ENCODE measurements around the gene ABHD8. TPM values are rescaled to one million over a fixed set of nuclear protein-coding genes. Genes with fewer than 3 reads are reported as not detected.

ABHD8 gene
- total RNA-seq, 1 experiment from 2014 or later: 5.2 TPM

DNA sequence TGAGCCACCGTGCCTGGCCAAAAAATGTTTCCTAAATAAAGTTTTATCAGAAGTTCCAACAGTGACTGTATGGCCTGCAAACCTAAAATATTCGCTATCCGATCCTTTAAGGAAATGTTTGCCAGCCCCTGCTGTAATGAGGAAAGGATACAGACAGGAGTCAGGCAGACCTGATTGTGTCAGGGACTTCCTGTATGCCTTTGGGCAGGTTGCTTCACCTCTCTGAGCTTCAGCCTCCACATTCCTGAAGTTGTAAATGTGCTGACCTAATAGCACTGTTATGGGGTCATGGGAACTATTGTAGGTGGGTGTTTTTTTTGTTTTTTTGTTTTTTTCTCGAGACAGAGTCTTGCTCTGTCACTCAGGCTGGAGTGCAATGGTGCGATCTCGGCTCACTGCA, 6.2 kb downstream of the ABHD8 start:
- Histone ChIP-seq H3K4me1 (ENCODE audit: control insufficient read depth in 1 of 2, insufficient read depth in 2 of 2, low read length in 2 of 2) (peaks cover 16 to 28% of the 10 kb centered on the region in 2 experiments), H3K27ac (ENCODE audit: low read depth, low read length) (no peak overlapping the region), H3K9me2 (ENCODE audit: insufficient read depth) (no peaks in the 10 kb centered on the region), H3K36me3 (ENCODE audit: control insufficient read depth in 1 of 2, insufficient read depth in 2 of 2, low read length in 2 of 2) (peaks cover 0 to 10% of the 10 kb centered on the region in 2 experiments; a peak in 2 of 4 replicates), H2AFZ (ENCODE audit: low read depth, low read length, poor library complexity, severe bottlenecking) (no peak overlapping the region), H4K20me1 (ENCODE audit: insufficient read depth) (no peaks in the 10 kb centered on the region), H3K4me2 (ENCODE audit: low read length) (no peak overlapping the region), H3K4me3 (replicated peaks in 1 of 2; ENCODE audit: low read depth in 1 of 2, low read length in 2 of 2) (no peak overlapping the region), H3K9me3 (ENCODE audit: control insufficient read depth in 1 of 2, insufficient read depth in 1 of 2, low read depth in 1 of 2, low read length in 2 of 2) (no peaks in the 10 kb centered on the region; a peak in 1 of 4 replicates), H3K27me3 (ENCODE audit: insufficient read depth, low read length) (no peaks in the 10 kb centered on the region), H3K79me2 (ENCODE audit: insufficient read depth, low read length) (peaks cover 37% of the 10 kb centered on the region), H3K9ac (ENCODE audit: low read length) (no peak overlapping the region)
- BruUV-seq (replicated peaks): no TSS peak
- TF ChIP-seq CBX3 (IDR thresholded peaks at IDR 0.05; ENCODE audit: low read depth) (no peak), ZNF274 (IDR thresholded peaks at IDR 0.05; ENCODE audit: low read depth, low read length) (no peak), YY1 (IDR thresholded peaks at IDR 0.05; ENCODE audit: extremely low read depth, insufficient replicate concordance, low read depth, low read length) (no peak), POLR2AphosphoS5 (IDR thresholded peaks at IDR 0.05; ENCODE audit: low read depth, low read length) (no peak)
- TF ChIP-seq, protein P1, sequence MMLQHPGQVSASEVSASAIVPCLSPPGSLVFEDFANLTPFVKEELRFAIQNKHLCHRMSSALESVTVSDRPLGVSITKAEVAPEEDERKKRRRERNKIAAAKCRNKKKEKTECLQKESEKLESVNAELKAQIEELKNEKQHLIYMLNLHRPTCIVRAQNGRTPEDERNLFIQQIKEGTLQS (IDR thresholded peaks at IDR 0.05): no peak
- no peak for DNase-seq (ENCODE audit: low read depth, low spot score)
- ChIA-PET RAD21 (ENCODE audit: low non-redundant PET in 1 of 2, low total read pairs in 2 of 2, uncharacterized antibody in 2 of 2, unreplicated experiment in 2 of 2) (interaction anchor here in 1 of 2 experiments (0.7 kb wide), 1 partner anchor 35 kb away, joined by 3 read pairs; no protein-coding TSS in a partner anchor), CTCF (interaction anchor here (1.2 to 1.5 kb wide), 2 partner anchors 8 to 13 kb away, joined by 3 to 5 read pairs; partner anchors contain the start of genes DDA1 and MRPL34), POLR2A (interaction anchor here (0.9 kb wide), 1 partner anchor 8 kb away, joined by 4 read pairs; the partner anchor contains the start of gene MRPL34)
- no peak for ATAC-seq
- intact Hi-C loops (cut with micrococcal nuclease): no loop called here

DNA sequence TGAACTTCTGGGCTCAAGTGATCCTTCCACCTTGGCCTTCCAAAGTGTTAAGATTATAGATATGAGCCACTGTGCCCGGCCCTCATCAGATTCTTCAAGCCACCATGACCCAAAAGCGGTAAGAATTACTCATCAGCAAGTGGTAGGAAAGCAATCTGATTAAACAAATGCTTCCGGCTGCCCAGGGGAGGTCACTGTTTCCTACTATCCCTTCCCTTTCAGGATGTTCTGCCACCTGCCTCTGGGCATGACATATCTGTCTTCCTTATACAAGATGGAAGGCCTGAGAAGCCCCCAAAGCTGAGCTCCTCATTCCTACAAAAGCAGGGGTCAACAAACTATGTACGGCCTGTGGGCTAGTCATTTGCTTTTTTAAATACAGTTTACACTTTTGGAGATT, 7.0 kb downstream of the ABHD8 start:
- H3K36me3 ChIP-seq (ENCODE audit: control insufficient read depth in 1 of 2, insufficient read depth in 2 of 2, low read length in 2 of 2): peaks cover 0 to 10% of the 10 kb centered on the region in 2 experiments; a peak in 2 of 4 replicates
- H3K27ac ChIP-seq (ENCODE audit: low read depth, low read length): peak overlapping the region; percentile 23; the same call in 1 of the 2 replicates
- H3K9me2 ChIP-seq (ENCODE audit: insufficient read depth): no peaks in the 10 kb centered on the region
- ChIA-PET CTCF (interaction anchor here (0.6 to 1.2 kb wide), 2 partner anchors 9 to 90 kb away, joined by 3 read pairs; partner anchors contain the start of gene MRPL34), RAD21 (ENCODE audit: low non-redundant PET in 1 of 2, low total read pairs in 2 of 2, uncharacterized antibody in 2 of 2, unreplicated experiment in 2 of 2) (no interaction called here), POLR2A (interaction anchor here (1.8 kb wide), 1 partner anchor 9 kb away, joined by 4 read pairs; the partner anchor contains the start of gene MRPL34)
- H2AFZ ChIP-seq (ENCODE audit: low read depth, low read length, poor library complexity, severe bottlenecking): no peak overlapping the region
- no peak overlapping the region for H3K4me3 ChIP-seq (replicated peaks in 1 of 2; ENCODE audit: low read depth in 1 of 2, low read length in 2 of 2)
- no peaks in the 10 kb centered on the region for H4K20me1 ChIP-seq (ENCODE audit: insufficient read depth)
- peak overlapping the region; percentile 20 for H3K4me2 ChIP-seq (ENCODE audit: low read length)
- ATAC-seq: no peak
- no TSS peak for BruUV-seq (replicated peaks)
- no peaks in the 10 kb centered on the region; a peak in 1 of 4 replicates for H3K9me3 ChIP-seq (ENCODE audit: control insufficient read depth in 1 of 2, insufficient read depth in 1 of 2, low read depth in 1 of 2, low read length in 2 of 2)
- intact Hi-C loops (cut with micrococcal nuclease): no loop called here
- no peak for DNase-seq (ENCODE audit: low read depth, low spot score)
- TF ChIP-seq RAD21 (IDR thresholded peaks at IDR 0.05; ENCODE audit: low read depth) (peak; percentile 58), CEBPB (IDR thresholded peaks at IDR 0.05; ENCODE audit: low read depth) (no peak), EZH2phosphoT487 (IDR thresholded peaks at IDR 0.05; ENCODE audit: borderline replicate concordance) (no peak)
- TF ChIP-seq, protein P2, sequence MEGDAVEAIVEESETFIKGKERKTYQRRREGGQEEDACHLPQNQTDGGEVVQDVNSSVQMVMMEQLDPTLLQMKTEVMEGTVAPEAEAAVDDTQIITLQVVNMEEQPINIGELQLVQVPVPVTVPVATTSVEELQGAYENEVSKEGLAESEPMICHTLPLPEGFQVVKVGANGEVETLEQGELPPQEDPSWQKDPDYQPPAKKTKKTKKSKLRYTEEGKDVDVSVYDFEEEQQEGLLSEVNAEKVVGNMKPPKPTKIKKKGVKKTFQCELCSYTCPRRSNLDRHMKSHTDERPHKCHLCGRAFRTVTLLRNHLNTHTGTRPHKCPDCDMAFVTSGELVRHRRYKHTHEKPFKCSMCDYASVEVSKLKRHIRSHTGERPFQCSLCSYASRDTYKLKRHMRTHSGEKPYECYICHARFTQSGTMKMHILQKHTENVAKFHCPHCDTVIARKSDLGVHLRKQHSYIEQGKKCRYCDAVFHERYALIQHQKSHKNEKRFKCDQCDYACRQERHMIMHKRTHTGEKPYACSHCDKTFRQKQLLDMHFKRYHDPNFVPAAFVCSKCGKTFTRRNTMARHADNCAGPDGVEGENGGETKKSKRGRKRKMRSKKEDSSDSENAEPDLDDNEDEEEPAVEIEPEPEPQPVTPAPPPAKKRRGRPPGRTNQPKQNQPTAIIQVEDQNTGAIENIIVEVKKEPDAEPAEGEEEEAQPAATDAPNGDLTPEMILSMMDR (IDR thresholded peaks at IDR 0.05 in 2 of 3, conservative IDR thresholded peaks at IDR 0.05 in 1 of 3; ENCODE audit: borderline replicate concordance in 1 of 3, insufficient read depth in 1 of 3, low read depth in 2 of 3, low read length in 2 of 3): peak in 2 of 3 experiments; percentile 21 to 48; a peak in 2 of 6 replicates
- TF ChIP-seq, protein P1 (IDR thresholded peaks at IDR 0.05): no peak
- TF ChIP-seq, protein P3, sequence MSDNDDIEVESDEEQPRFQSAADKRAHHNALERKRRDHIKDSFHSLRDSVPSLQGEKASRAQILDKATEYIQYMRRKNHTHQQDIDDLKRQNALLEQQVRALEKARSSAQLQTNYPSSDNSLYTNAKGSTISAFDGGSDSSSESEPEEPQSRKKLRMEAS (IDR thresholded peaks at IDR 0.05): 0 out of 2 replicates have a peak, but pooled peaks have one; percentile 14
- no peaks in the 10 kb centered on the region for H3K27me3 ChIP-seq (ENCODE audit: insufficient read depth, low read length)
- H3K9ac ChIP-seq (ENCODE audit: low read length): no peak overlapping the region
- H3K79me2 ChIP-seq (ENCODE audit: insufficient read depth, low read length): peaks cover 37% of the 10 kb centered on the region
- peaks cover 20 to 34% of the 10 kb centered on the region in 2 experiments for H3K4me1 ChIP-seq (ENCODE audit: control insufficient read depth in 1 of 2, insufficient read depth in 2 of 2, low read length in 2 of 2)

Measured in HCT116 (cell line).